HUES6 (cell line): ENCODE measurements around the gene CAMTA2.

Experiments
- H3K27ac ChIP-seq: 2 replicates; pipeline ENCODE4 v1.7.0; 2013; ENCODE audit warnings: low read depth, mild to moderate bottlenecking, low read length, inconsistent platforms
- H3K27me3 ChIP-seq: 2 replicates; pipeline ENCODE4 v1.6.1; 2013; ENCODE audit warnings: low read length; ENCODE audit not compliant: control insufficient read depth, insufficient read depth
- H3K36me3 ChIP-seq: 2 replicates; pipeline ENCODE4 v1.6.1; 2013; ENCODE audit warnings: low read length; ENCODE audit not compliant: control insufficient read depth, insufficient read depth
- H3K4me1 ChIP-seq: 2 replicates; pipeline ENCODE4 v1.6.1; 2013; ENCODE audit warnings: low read length; ENCODE audit not compliant: control insufficient read depth, insufficient read depth
- H3K4me3 ChIP-seq: 2 replicates; pipeline ENCODE4 v1.5.1; 2013; ENCODE audit warnings: low read depth, low read length
- H3K9ac ChIP-seq: one replicate; pipeline ENCODE4 v1.6.1; 2013; ENCODE audit warnings: mild to moderate bottlenecking, low read length
- H3K9me3 ChIP-seq: 2 replicates; pipeline ENCODE4 v1.6.1; 2013; ENCODE audit warnings: low read depth, low read length; ENCODE audit not compliant: control insufficient read depth, insufficient read depth

CAMTA2 gene

GRCh38 chr17:4920351-4921048 lies 67.0 kb downstream of the CAMTA2 start:
- Histone ChIP-seq H3K9ac (no peak overlapping the region), H3K27me3 (no peaks in the 10 kb centered on the region), H3K4me1 (peaks cover 9% of the 10 kb centered on the region; the same call in 1 of the 2 replicates), H3K9me3 (no peaks in the 10 kb centered on the region), H3K36me3 (no peaks in the 10 kb centered on the region), H3K27ac (no peak overlapping the region), H3K4me3 (no peak overlapping the region)

- peaks cover 9% of the 10 kb centered on the region; the same call in 1 of the 2 replicates for H3K4me1 ChIP-seq
- H3K27ac ChIP-seq: no peak overlapping the region
- no peaks in the 10 kb centered on the region for H3K27me3 ChIP-seq
- H3K4me3 ChIP-seq: no peak overlapping the region
- no peak overlapping the region for H3K9ac ChIP-seq
- no peaks in the 10 kb centered on the region for H3K36me3 ChIP-seq
- no peaks in the 10 kb centered on the region for H3K9me3 ChIP-seq
These were observed 67.9 kb downstream of the CAMTA2 start for GRCh38 chr17:4919511-4920047.
